ENCODE data around the gene CLMN.

- TF ChIP-seq TCF12 (IDR thresholded peaks at IDR 0.05; ENCODE audit: low read depth, low read length) (no peak), CTCF (IDR thresholded peaks at IDR 0.05; ENCODE audit: control extremely low read depth in 1 of 3, insufficient read depth in 1 of 3, low read depth in 1 of 3, low read length in 3 of 3) (no peak), PHF8 (conservative IDR thresholded peaks at IDR 0.05; ENCODE audit: low read depth, low read length) (no peak), RAD21 (IDR thresholded peaks at IDR 0.05 in 1 of 2, conservative IDR thresholded peaks at IDR 0.05 in 1 of 2; ENCODE audit: low read depth in 2 of 2, low read length in 2 of 2) (no peak), TBP (IDR thresholded peaks at IDR 0.05; ENCODE audit: low read depth, low read length) (no peak), NRF1 (IDR thresholded peaks at IDR 0.05; ENCODE audit: low read depth, low read length) (no peak), RFX5 (IDR thresholded peaks at IDR 0.05; ENCODE audit: borderline replicate concordance, low read depth, low read length) (no peak), POLR2A (IDR thresholded peaks at IDR 0.05; ENCODE audit: control extremely low read depth in 1 of 2, low read depth in 2 of 2, low read length in 2 of 2) (no peak), GABPA (IDR thresholded peaks at IDR 0.05; ENCODE audit: borderline replicate concordance, insufficient read depth, low read length) (no peak), SUZ12 (IDR thresholded peaks at IDR 0.05; ENCODE audit: low read length) (no peak), POLR2AphosphoS5 (IDR thresholded peaks at IDR 0.05; ENCODE audit: low read depth, low read length) (no peak), EP300 (IDR thresholded peaks at IDR 0.05; ENCODE audit: borderline replicate concordance in 1 of 2, low read depth in 2 of 2, low read length in 2 of 2) (no peak)
Measured at GRCh38 chr14:95282354-95282985, 37.2 kb downstream of the CLMN start.

Data from H1 (cell line).